K562 (cell line): ENCODE results near the gene MICAL1. TPM values are rescaled to one million over a fixed set of nuclear protein-coding genes. Genes with fewer than 3 reads are reported as not detected.

ENCODE experiments used
- ATAC-seq: fragments of 200-7000 bp; cut with Tn5 transposase; 3 replicates; pipeline ENCODE4 v1.9.1; 2020; ENCODE audit warnings: moderate library complexity
- BruUV-seq: library from RNA; stranded (reverse); fragments of 400-500 nt; replicated peaks from 2 replicates; lab custom pipeline; 2021; lab: Mats Ljungman, UMichigan
- CTCF ChIA-PET: fragments of 300-600 bp; formaldehyde crosslinking; extraction: SDS; loops from one replicate; lab custom pipeline; 2021; ENCODE audit warnings: low intra/inter-chr PET ratio; lab: Yijun Ruan, JAX
- POLR2A ChIA-PET: fragments of 300-600, 350-650 bp; sonication (Branson Sonifier 250); formaldehyde crosslinking; extraction: SDS; loops from one replicate; lab custom pipeline; 2021; ENCODE audit warnings: antibody characterized with exemption, inconsistent platforms; lab: Yijun Ruan, JAX
- DNase-seq, 4 experiments: peaks; one replicate each; pipeline versions ENCODE4 v3.0.0 to v3.0.0-alpha.2; 2011 to 2018; ENCODE audit warnings: low spot score in 3 of 4, mixed read lengths in 3 of 4; ENCODE audit errors: extremely low read depth in 1 of 4
- FAIRE-seq: peaks from 2 replicates; lab custom pipeline; 2011; peaks lifted over from hg19 to GRCh38; lab: Jason Lieb, UNC
- H2AFZ ChIP-seq: 2 replicates; pipeline ENCODE4 v1.6.0; 2011; ENCODE audit warnings: low read depth, low read length, control low read depth, inconsistent platforms
- H3K27ac ChIP-seq: fragments of 200-600 bp; 3 replicates; pipeline ENCODE4 v1.8.0; 2011; ENCODE audit warnings: low read depth, mild to moderate bottlenecking, control low read depth, inconsistent platforms, low read length, moderate library complexity, mixed read lengths; ENCODE audit errors: extremely low read depth
- H3K27me3 ChIP-seq, 2 experiments: fragments of 300-600 bp in 1 of 2; 2 replicates in 1 of 2; 3 replicates in 1 of 2; pipeline versions ENCODE4 v1.6.0 to v1.8.0; 2011; ENCODE audit warnings: inconsistent platforms in 2 of 2, low read length in 2 of 2, mild to moderate bottlenecking in 1 of 2, mixed read lengths in 1 of 2, moderate library complexity in 1 of 2; ENCODE audit not compliant: control insufficient read depth in 2 of 2, insufficient read depth in 2 of 2
- H3K36me3 ChIP-seq: fragments of 300-600 bp; 3 replicates; pipeline ENCODE4 v1.8.0; 2011; ENCODE audit warnings: mild to moderate bottlenecking, low read length, inconsistent platforms; ENCODE audit not compliant: control insufficient read depth, insufficient read depth
- H3K4me1 ChIP-seq, 2 experiments: fragments of 200-600 bp in 1 of 2; replicated peaks in 1 of 2; 2 replicates in 1 of 2; 3 replicates in 1 of 2; pipeline versions ENCODE4 v1.5.1 to v1.8.0; 2011; ENCODE audit warnings: inconsistent platforms in 2 of 2, low read length in 2 of 2, mild to moderate bottlenecking in 1 of 2, mixed read lengths in 1 of 2, moderate library complexity in 1 of 2; ENCODE audit not compliant: control insufficient read depth in 2 of 2, insufficient read depth in 2 of 2
- H3K4me2 ChIP-seq: 2 replicates; pipeline ENCODE4 v1.6.1; 2011; ENCODE audit warnings: low read length, control low read depth, inconsistent platforms, mixed read lengths; ENCODE audit not compliant: insufficient read depth
- H3K4me3 ChIP-seq: fragments of 200-600 bp; sonication (generic), shearing (Covaris generic); 2 replicates; pipeline ENCODE4 v1.5.1; 2016; ENCODE audit warnings: control low read depth, inconsistent platforms
- H3K79me2 ChIP-seq: fragments of 200-600 bp; 3 replicates; pipeline ENCODE4 v1.8.0; 2011; ENCODE audit warnings: low read length, inconsistent platforms; ENCODE audit not compliant: control insufficient read depth, insufficient read depth
- H3K9ac ChIP-seq, 2 experiments: 2 replicates each; pipeline versions ENCODE4 v1.6.0 to v1.6.1; 2011; ENCODE audit warnings: low read depth in 2 of 2, low read length in 2 of 2, control low read depth in 1 of 2, inconsistent platforms in 1 of 2, mild to moderate bottlenecking in 1 of 2, mixed read lengths in 1 of 2; ENCODE audit not compliant: insufficient read depth in 1 of 2
- H3K9me1 ChIP-seq: one replicate; pipeline ENCODE4 v1.6.0; 2011; ENCODE audit warnings: inconsistent platforms, mild to moderate bottlenecking, low read length, moderate library complexity; ENCODE audit not compliant: control insufficient read depth, insufficient read depth
- H3K9me3 ChIP-seq: replicated peaks from 2 replicates; pipeline ENCODE4 v1.5.1; 2011; ENCODE audit warnings: low read depth, low read length, inconsistent platforms; ENCODE audit not compliant: control insufficient read depth, insufficient read depth
- H4K20me1 ChIP-seq: replicated peaks from 2 replicates; pipeline ENCODE4 v1.6.1; 2011; ENCODE audit warnings: low read length, inconsistent platforms, mixed read lengths; ENCODE audit not compliant: control insufficient read depth, insufficient read depth
- BDP1 ChIP-seq: IDR thresholded peaks from 3 replicates; pipeline ENCODE4 v1.6.1; 2011; ENCODE audit not compliant: insufficient read length, insufficient read depth
- SRSF9 ChIP-seq: fragments of 200-400 bp; formaldehyde crosslinking; IDR thresholded peaks from 2 replicates; pipeline ENCODE4 v1.6.1; 2017; ENCODE audit warnings: low read depth, low read length, borderline replicate concordance
- TEAD4 ChIP-seq, 2 experiments: sonication (generic) in 1 of 2; formaldehyde crosslinking in 1 of 2; IDR thresholded peaks; 2 replicates each; pipeline versions ENCODE4 v1.6.1 to v1.8.0; 2012 to 2022; ENCODE audit warnings: borderline replicate concordance in 1 of 2, inconsistent platforms in 1 of 2, low read length in 1 of 2, mild to moderate bottlenecking in 1 of 2, missing genetic modification reagents in 1 of 2
- ZFP36 ChIP-seq: fragments of 150-350 bp; IDR thresholded peaks from 2 replicates; pipeline ENCODE4 v1.6.1; 2018; ENCODE audit warnings: low read length, low read depth; ENCODE audit not compliant: partially characterized antibody
- ZNF133 ChIP-seq: fragments of 250-450 bp; sonication (Bioruptor Pico); IDR thresholded peaks from 2 replicates; pipeline ENCODE4 v1.4.0; 2020; ENCODE audit warnings: mild to moderate bottlenecking
- ZNF561 ChIP-seq: fragments of 450-650 bp; formaldehyde crosslinking; conservative IDR thresholded peaks from 2 replicates; pipeline ENCODE4 v1.4.0; 2020; ENCODE audit warnings: mild to moderate bottlenecking, moderate library complexity
- ZNF668 ChIP-seq: fragments of 250-450 bp; sonication (Bioruptor Pico); IDR thresholded peaks from 2 replicates; pipeline ENCODE4 v1.8.0; 2022; ENCODE audit warnings: mild to moderate bottlenecking, inconsistent platforms
- WGBS: fragments of 100-300 bp; shearing (Covaris generic); methylation state at CpG from one replicate; pipeline ENCODE4 v1.1.6; 2016; ENCODE audit warnings: low coverage, mixed read lengths; ENCODE audit not compliant: insufficient coverage; ENCODE audit errors: missing lambda C conversion rate; 5-methylcytosine and 5-hydroxymethylcytosine counted together
- in situ Hi-C: fragments of 300-500 bp; cut with MboI; formaldehyde crosslinking; loops from 4 replicates; pipeline ENCODE4 v1.15.0; 2018; ENCODE audit warnings: inconsistent platforms, mixed read lengths
- intact Hi-C: fragments of 100-400 bp; cut with micrococcal nuclease; formaldehyde crosslinking; loops from 2 replicates; pipeline ENCODE4 v1.14.2; 2022
- polyA plus RNA-seq, 8 experiments: library from polyadenylated mRNA; depleted of rRNA in 4 of 8; stranded (reverse) in 5 of 8; unstranded in 3 of 8; fragments of >200 nt; fragmentation: Nextera tagmentation in 2 of 8; fragmentation: Illumina TruSeq in 1 of 8; extraction: Ambion mirVana in 2 of 8; extraction: Trizol in 1 of 8; gene quantifications; 2 replicates each; pipeline versions ENCODE4 v1.2.1 to v1.2.3, GENCODE V29; 2011 to 2014; ENCODE audit warnings: inconsistent platforms in 1 of 8, missing spikeins in 1 of 8
- total RNA-seq, 7 experiments: library from RNA; depleted of rRNA in 6 of 7; stranded (reverse); fragments of >200 nt in 6 of 7; fragmentation: Illumina TruSeq in 2 of 7; extraction: Trizol in 2 of 7; gene quantifications; 2 replicates each; pipeline versions ENCODE4 v1.2.1 to v1.2.3, GENCODE V29; 2011 to 2021; ENCODE audit warnings: low replicate concordance in 1 of 7
- TF ChIP-seq, protein P1 (sequence below): IDR thresholded peaks from 2 replicates; pipeline ENCODE4 v1.6.1; 2016; ENCODE audit warnings: missing genetic modification characterization, missing compliant biosample characterization
- TF ChIP-seq, protein P2 (sequence below): sonication (generic); formaldehyde crosslinking; IDR thresholded peaks from 2 replicates; pipeline ENCODE4 v1.8.0; 2023; ENCODE audit warnings: mild to moderate bottlenecking, missing genetic modification reagents

Gene MICAL1
- total and polyA plus RNA-seq, 9 of the 15 experiments (the other 6 are each of a cell fraction or from before 2014, with no cell fraction given) = 0.07 to 15.2 (median 7.0) TPM

DNA sequence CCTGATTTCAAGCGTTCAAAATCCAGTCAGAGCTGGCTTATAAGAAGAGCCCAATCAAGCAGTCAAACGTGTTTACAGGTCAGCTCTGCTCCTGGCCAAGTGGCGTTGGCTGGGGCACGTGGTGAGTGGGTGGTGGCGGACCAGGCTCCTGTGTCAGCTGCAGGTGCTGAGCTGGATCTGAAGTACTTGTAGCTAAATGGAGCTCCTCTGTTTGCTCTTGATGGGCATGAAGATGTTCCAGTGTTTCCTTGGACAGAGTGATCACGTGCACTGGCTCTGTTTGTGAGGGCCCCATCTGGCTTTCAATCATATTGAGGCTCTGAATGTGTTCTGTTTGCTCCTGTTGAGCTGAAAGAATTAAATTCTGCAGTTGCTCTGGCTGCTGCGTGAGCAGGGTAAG lies 10.2 kb upstream of the MICAL1 start:
- TF ChIP-seq ZFP36 = no peak
- no peak for TF ChIP-seq ZNF668 (CRISPR knock-in tag)
- TF ChIP-seq BDP1 = no peak
- TF ChIP-seq, protein P1, sequence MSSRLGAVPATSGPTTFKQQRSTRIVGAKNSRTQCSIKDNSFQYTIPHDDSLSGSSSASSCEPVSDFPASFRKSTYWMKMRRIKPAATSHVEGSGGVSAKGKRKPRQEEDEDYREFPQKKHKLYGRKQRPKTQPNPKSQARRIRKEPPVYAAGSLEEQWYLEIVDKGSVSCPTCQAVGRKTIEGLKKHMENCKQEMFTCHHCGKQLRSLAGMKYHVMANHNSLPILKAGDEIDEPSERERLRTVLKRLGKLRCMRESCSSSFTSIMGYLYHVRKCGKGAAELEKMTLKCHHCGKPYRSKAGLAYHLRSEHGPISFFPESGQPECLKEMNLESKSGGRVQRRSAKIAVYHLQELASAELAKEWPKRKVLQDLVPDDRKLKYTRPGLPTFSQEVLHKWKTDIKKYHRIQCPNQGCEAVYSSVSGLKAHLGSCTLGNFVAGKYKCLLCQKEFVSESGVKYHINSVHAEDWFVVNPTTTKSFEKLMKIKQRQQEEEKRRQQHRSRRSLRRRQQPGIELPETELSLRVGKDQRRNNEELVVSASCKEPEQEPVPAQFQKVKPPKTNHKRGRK (tag) = no peak
- no peak for TF ChIP-seq ZNF133 (CRISPR knock-in tag)
- TF ChIP-seq ZNF561 (CRISPR knock-in tag) = no peak
- no peak for TF ChIP-seq SRSF9
- no peak for TF ChIP-seq TEAD4 (IDR thresholded peaks at IDR 0.05; ENCODE audit: low read length)
- no peak for TF ChIP-seq TEAD4 (CRISPR knock-in tag; IDR thresholded peaks at IDR 0.05; ENCODE audit: borderline replicate concordance)
- TF ChIP-seq, protein P2, sequence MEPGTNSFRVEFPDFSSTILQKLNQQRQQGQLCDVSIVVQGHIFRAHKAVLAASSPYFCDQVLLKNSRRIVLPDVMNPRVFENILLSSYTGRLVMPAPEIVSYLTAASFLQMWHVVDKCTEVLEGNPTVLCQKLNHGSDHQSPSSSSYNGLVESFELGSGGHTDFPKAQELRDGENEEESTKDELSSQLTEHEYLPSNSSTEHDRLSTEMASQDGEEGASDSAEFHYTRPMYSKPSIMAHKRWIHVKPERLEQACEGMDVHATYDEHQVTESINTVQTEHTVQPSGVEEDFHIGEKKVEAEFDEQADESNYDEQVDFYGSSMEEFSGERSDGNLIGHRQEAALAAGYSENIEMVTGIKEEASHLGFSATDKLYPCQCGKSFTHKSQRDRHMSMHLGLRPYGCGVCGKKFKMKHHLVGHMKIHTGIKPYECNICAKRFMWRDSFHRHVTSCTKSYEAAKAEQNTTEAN (CRISPR knock-in tag) = no peak
- H3K79me2 ChIP-seq = peaks cover 5% of the 10 kb centered on the region; the same call in 1 of the 3 replicates
- no peak for ATAC-seq
- in situ Hi-C loops = no loop called here
- DNase-seq = no peak
- FAIRE-seq = no peak
- H3K27ac ChIP-seq = no peak overlapping the region
- H3K9ac ChIP-seq = peak overlapping the region in 1 of 2 experiments; percentile 36; a peak in 1 of 4 replicates
- no peaks in the 10 kb centered on the region for H3K27me3 ChIP-seq
- POLR2A ChIA-PET = interaction anchor here (2.0 kb wide), 1 partner anchor 9 kb away, joined by 4 read pairs; the partner anchor contains the start of gene MICAL1
- intact Hi-C loops = no loop called here
- no peaks in the 10 kb centered on the region for H3K9me3 ChIP-seq
- H3K4me2 ChIP-seq = no peak overlapping the region
- no peak overlapping the region for H2AFZ ChIP-seq
- H3K36me3 ChIP-seq = peaks cover 93% of the 10 kb centered on the region
- H3K9me1 ChIP-seq = no peaks in the 10 kb centered on the region
- no peaks in the 10 kb centered on the region for H3K4me1 ChIP-seq
- 85% methylated on average over 7 of the region's 7 CpGs for WGBS
- no peak overlapping the region for H3K4me3 ChIP-seq
- BruUV-seq = no TSS peak
- CTCF ChIA-PET = no interaction called here
- no peaks in the 10 kb centered on the region for H4K20me1 ChIP-seq
